OCI-LY1 (cell line): ENCODE measurements around the gene ENOX2.
"Not testable (repeated sequence)": the region's sequence is repeated elsewhere in the genome, so short reads cannot be mapped to it uniquely, and the experiment has no call there.

Experiments
- H2AFZ ChIP-seq: fragments of 200-600 bp; sonication (generic), shearing (Covaris generic); 2 replicates; pipeline ENCODE4 v1.6.0; 2014; ENCODE audit warnings: antibody characterized with exemption, mild to moderate bottlenecking, low read length
- H3F3A ChIP-seq: fragments of 200-600 bp; sonication (generic), shearing (Covaris generic); 2 replicates; pipeline ENCODE4 v1.6.0; 2014; ENCODE audit warnings: mild to moderate bottlenecking, antibody characterized with exemption, low read length, moderate library complexity; ENCODE audit not compliant: insufficient read depth
- H3K27ac ChIP-seq: fragments of 200-600 bp; sonication (generic); 2 replicates; pipeline ENCODE4 v1.5.1; 2014; ENCODE audit warnings: low read length, mixed run types, mild to moderate bottlenecking, low read depth; ENCODE audit not compliant: poor library complexity, severe bottlenecking
- H3K27me3 ChIP-seq: fragments of 200-600 bp; sonication (generic); 2 replicates; pipeline ENCODE4 v1.6.0; 2014; ENCODE audit warnings: antibody characterized with exemption, mild to moderate bottlenecking, low read length, moderate library complexity; ENCODE audit not compliant: insufficient read depth
- H3K36me3 ChIP-seq: fragments of 200-600 bp; sonication (generic); 2 replicates; pipeline ENCODE4 v1.6.1; 2014; ENCODE audit warnings: mild to moderate bottlenecking, antibody characterized with exemption, low read length, moderate library complexity, mixed read lengths; ENCODE audit not compliant: insufficient read depth
- H3K4me1 ChIP-seq: fragments of 200-600 bp; sonication (generic); 2 replicates; pipeline ENCODE4 v1.5.1; 2014; ENCODE audit warnings: mild to moderate bottlenecking, low read length, moderate library complexity; ENCODE audit not compliant: insufficient read depth, severe bottlenecking
- H3K4me2 ChIP-seq: fragments of 200-600 bp; sonication (generic), shearing (Covaris generic); 2 replicates; pipeline ENCODE4 v1.6.1; 2014; ENCODE audit warnings: low read length
- H3K4me3 ChIP-seq: fragments of 200-600 bp; sonication (generic); 2 replicates; pipeline ENCODE4 v1.5.1; 2014; ENCODE audit warnings: low read length, low read depth, mild to moderate bottlenecking, mixed read lengths; ENCODE audit not compliant: poor library complexity, severe bottlenecking
- H3K79me2 ChIP-seq: fragments of 200-600 bp; shearing (Covaris generic); 2 replicates; pipeline ENCODE4 v1.6.1; 2016; ENCODE audit warnings: mixed run types, low read length, mixed read lengths; ENCODE audit not compliant: insufficient read depth
- H3K9ac ChIP-seq: fragments of 200-600 bp; sonication (generic), shearing (Covaris generic); 2 replicates; pipeline ENCODE4 v1.6.1; 2014; ENCODE audit warnings: mild to moderate bottlenecking, low read length, mixed read lengths
- H3K9me2 ChIP-seq: fragments of 200-600 bp; sonication (generic), shearing (Covaris generic); 2 replicates; pipeline ENCODE4 v1.6.1; 2014; ENCODE audit warnings: low read depth, mild to moderate bottlenecking, low read length, mixed read lengths
- H3K9me3 ChIP-seq: fragments of 200-600 bp; shearing (Covaris generic); 2 replicates; pipeline ENCODE4 v1.6.1; 2014; ENCODE audit warnings: low read length, mixed read lengths
- H4K20me1 ChIP-seq: fragments of 200-600 bp; sonication (generic), shearing (Covaris generic); 2 replicates; pipeline ENCODE4 v1.6.0; 2016; ENCODE audit warnings: mild to moderate bottlenecking, low read length; ENCODE audit not compliant: insufficient read depth
- CTCF ChIP-seq: fragments of 200-600 bp; sonication (generic), shearing (Covaris generic); IDR thresholded peaks from 2 replicates; pipeline ENCODE4 v1.5.1; 2017; ENCODE audit warnings: mild to moderate bottlenecking, antibody characterized with exemption, low read length, moderate library complexity, mixed read lengths
- EZH2 ChIP-seq: fragments of 200-600 bp; sonication (generic), shearing (Covaris generic); IDR thresholded peaks from 2 replicates; pipeline ENCODE4 v1.8.0; 2017; ENCODE audit warnings: borderline replicate concordance, mixed run types, mild to moderate bottlenecking, antibody characterized with exemption, low read length, moderate library complexity, mixed read lengths

ENOX2 gene

GRCh38 chrX:130937101-130937500 lies 34.1 kb upstream of the ENOX2 start:
- H3K4me3 ChIP-seq = no peak overlapping the region
- H3K4me1 ChIP-seq = no peaks in the 10 kb centered on the region
- H3K27me3 ChIP-seq = no peaks in the 10 kb centered on the region
- no peaks in the 10 kb centered on the region for H3F3A ChIP-seq
- no peak overlapping the region for H3K4me2 ChIP-seq
- H3K36me3 ChIP-seq = no peaks in the 10 kb centered on the region
- H3K79me2 ChIP-seq = no peaks in the 10 kb centered on the region
- no peak overlapping the region for H3K27ac ChIP-seq
- no peak overlapping the region for H3K9ac ChIP-seq
- no peaks in the 10 kb centered on the region for H4K20me1 ChIP-seq
- TF ChIP-seq EZH2 = no peak
- TF ChIP-seq CTCF = no peak
- H2AFZ ChIP-seq = no peak overlapping the region
- H3K9me2 ChIP-seq = no peaks in the 10 kb centered on the region
- H3K9me3 ChIP-seq = no peaks in the 10 kb centered on the region

- Histone ChIP-seq H3K36me3 (no peaks in the 10 kb centered on the region), H3K4me3 (no peak overlapping the region), H3K9ac (no peak overlapping the region), H3F3A (no peaks in the 10 kb centered on the region), H3K4me1 (no peaks in the 10 kb centered on the region), H3K79me2 (no peaks in the 10 kb centered on the region), H3K27me3 (no peaks in the 10 kb centered on the region), H3K27ac (no peak overlapping the region), H2AFZ (no peak overlapping the region), H3K9me3 (no peaks in the 10 kb centered on the region), H3K9me2 (no peaks in the 10 kb centered on the region), H4K20me1 (no peaks in the 10 kb centered on the region), H3K4me2 (no peak overlapping the region)
- TF ChIP-seq EZH2 (no peak), CTCF (no peak)
Measured at GRCh38 chrX:130933358-130933757, 30.3 kb upstream of the ENOX2 start.

- H3K9ac ChIP-seq, H3F3A ChIP-seq, H4K20me1 ChIP-seq, H3K4me3 ChIP-seq, H2AFZ ChIP-seq, H3K9me2 ChIP-seq, H3K9me3 ChIP-seq, H3K27ac ChIP-seq, H3K4me2 ChIP-seq, H3K27me3 ChIP-seq, H3K79me2 ChIP-seq, H3K36me3 ChIP-seq, H3K4me1 ChIP-seq: not testable (repeated sequence)
Measured at GRCh38 chrX:130920405-130920804, 17.4 kb upstream of the ENOX2 start.

- not testable (repeated sequence) for H3F3A ChIP-seq, H3K4me1 ChIP-seq, H3K9me2 ChIP-seq, H3K79me2 ChIP-seq, H3K4me3 ChIP-seq, H3K9me3 ChIP-seq, H2AFZ ChIP-seq, H3K9ac ChIP-seq, H3K36me3 ChIP-seq, H3K27ac ChIP-seq, H3K4me2 ChIP-seq, H4K20me1 ChIP-seq, H3K27me3 ChIP-seq
Measured at GRCh38 chrX:130919676-130920075, 16.7 kb upstream of the ENOX2 start.

- H3K4me1 ChIP-seq, H3F3A ChIP-seq, H3K9me3 ChIP-seq, H3K79me2 ChIP-seq, H3K9ac ChIP-seq, H4K20me1 ChIP-seq, H3K9me2 ChIP-seq, H2AFZ ChIP-seq, H3K27ac ChIP-seq, H3K27me3 ChIP-seq, H3K36me3 ChIP-seq, H3K4me3 ChIP-seq, H3K4me2 ChIP-seq: not testable (repeated sequence)
Measured at GRCh38 chrX:130918498-130918897, 15.5 kb upstream of the ENOX2 start.
